ENCODE data around the gene STRBP. TPM values are rescaled to one million over a fixed set of nuclear protein-coding genes. Genes with fewer than 3 reads are reported as not detected.
"Not testable (repeated sequence)": the region's sequence is repeated elsewhere in the genome, so short reads cannot be mapped to it uniquely, and the experiment has no call there.

Gene STRBP
- total RNA-seq, 1 experiment from 2014 or later: 40.3 TPM

DNA sequence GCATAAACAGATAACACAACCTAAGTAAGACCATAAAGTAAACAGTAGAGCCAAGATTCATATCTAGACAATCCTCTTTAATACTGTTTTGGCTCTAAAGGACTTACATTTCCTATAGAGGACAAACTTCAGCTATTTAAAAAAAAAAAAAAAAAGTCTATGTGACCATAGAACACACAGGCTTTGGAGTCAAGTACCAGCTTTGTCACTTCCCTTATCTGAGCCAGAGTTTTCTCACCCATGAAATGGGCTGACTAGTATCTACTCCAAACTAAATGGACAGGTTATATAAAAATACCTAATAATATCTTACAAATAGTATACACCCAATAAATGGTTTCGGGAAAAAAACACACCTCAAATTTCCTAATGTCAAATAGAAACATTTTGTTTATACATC, 81.3 kb downstream of the STRBP start:
- Histone ChIP-seq H3K4me3 (ENCODE audit: low read depth in 2 of 2, low read length in 2 of 2) (no peak overlapping the region), H3K36me3 (ENCODE audit: control insufficient read depth, insufficient read depth, low read length) (no peaks in the 10 kb centered on the region; the same call in 1 of the 2 replicates), H3K9me3 (ENCODE audit: control insufficient read depth, insufficient read depth, low read depth, low read length) (no peaks in the 10 kb centered on the region), H3K27me3 (ENCODE audit: control insufficient read depth, insufficient read depth, low read length) (no peaks in the 10 kb centered on the region), H3K27ac (ENCODE audit: low read length) (no peak overlapping the region), H3K4me1 (ENCODE audit: control insufficient read depth, insufficient read depth, low read length) (no peaks in the 10 kb centered on the region)
- BruUV-seq (replicated peaks): no TSS peak
- intact Hi-C loops (cut with micrococcal nuclease; ENCODE audit: unreplicated experiment) (no loop called here), in situ Hi-C loops (cut with HindIII; ENCODE audit: low pct_unique_long_range_greater_than_20kb, low sequenced_read_pairs) (no loop called here)
- ATAC-seq (no peak), DNase-seq (ENCODE audit: low read depth, low spot score) (no peak)
- ChIA-PET CTCF (no interaction called here), POLR2A (interaction anchor here (0.6 kb wide), 1 partner anchor 10 kb away, joined by 12 read pairs; no protein-coding TSS in a partner anchor)
- TF ChIP-seq, protein P1, sequence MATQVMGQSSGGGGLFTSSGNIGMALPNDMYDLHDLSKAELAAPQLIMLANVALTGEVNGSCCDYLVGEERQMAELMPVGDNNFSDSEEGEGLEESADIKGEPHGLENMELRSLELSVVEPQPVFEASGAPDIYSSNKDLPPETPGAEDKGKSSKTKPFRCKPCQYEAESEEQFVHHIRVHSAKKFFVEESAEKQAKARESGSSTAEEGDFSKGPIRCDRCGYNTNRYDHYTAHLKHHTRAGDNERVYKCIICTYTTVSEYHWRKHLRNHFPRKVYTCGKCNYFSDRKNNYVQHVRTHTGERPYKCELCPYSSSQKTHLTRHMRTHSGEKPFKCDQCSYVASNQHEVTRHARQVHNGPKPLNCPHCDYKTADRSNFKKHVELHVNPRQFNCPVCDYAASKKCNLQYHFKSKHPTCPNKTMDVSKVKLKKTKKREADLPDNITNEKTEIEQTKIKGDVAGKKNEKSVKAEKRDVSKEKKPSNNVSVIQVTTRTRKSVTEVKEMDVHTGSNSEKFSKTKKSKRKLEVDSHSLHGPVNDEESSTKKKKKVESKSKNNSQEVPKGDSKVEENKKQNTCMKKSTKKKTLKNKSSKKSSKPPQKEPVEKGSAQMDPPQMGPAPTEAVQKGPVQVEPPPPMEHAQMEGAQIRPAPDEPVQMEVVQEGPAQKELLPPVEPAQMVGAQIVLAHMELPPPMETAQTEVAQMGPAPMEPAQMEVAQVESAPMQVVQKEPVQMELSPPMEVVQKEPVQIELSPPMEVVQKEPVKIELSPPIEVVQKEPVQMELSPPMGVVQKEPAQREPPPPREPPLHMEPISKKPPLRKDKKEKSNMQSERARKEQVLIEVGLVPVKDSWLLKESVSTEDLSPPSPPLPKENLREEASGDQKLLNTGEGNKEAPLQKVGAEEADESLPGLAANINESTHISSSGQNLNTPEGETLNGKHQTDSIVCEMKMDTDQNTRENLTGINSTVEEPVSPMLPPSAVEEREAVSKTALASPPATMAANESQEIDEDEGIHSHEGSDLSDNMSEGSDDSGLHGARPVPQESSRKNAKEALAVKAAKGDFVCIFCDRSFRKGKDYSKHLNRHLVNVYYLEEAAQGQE (IDR thresholded peaks at IDR 0.05; ENCODE audit: insufficient read depth in 1 of 2, low read depth in 2 of 2, low read length in 1 of 2): no peak
- TF ChIP-seq, protein P2, sequence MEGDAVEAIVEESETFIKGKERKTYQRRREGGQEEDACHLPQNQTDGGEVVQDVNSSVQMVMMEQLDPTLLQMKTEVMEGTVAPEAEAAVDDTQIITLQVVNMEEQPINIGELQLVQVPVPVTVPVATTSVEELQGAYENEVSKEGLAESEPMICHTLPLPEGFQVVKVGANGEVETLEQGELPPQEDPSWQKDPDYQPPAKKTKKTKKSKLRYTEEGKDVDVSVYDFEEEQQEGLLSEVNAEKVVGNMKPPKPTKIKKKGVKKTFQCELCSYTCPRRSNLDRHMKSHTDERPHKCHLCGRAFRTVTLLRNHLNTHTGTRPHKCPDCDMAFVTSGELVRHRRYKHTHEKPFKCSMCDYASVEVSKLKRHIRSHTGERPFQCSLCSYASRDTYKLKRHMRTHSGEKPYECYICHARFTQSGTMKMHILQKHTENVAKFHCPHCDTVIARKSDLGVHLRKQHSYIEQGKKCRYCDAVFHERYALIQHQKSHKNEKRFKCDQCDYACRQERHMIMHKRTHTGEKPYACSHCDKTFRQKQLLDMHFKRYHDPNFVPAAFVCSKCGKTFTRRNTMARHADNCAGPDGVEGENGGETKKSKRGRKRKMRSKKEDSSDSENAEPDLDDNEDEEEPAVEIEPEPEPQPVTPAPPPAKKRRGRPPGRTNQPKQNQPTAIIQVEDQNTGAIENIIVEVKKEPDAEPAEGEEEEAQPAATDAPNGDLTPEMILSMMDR (IDR thresholded peaks at IDR 0.05): no peak
- TF ChIP-seq TCF7L2 (IDR thresholded peaks at IDR 0.05; ENCODE audit: low read depth, low read length) (no peak), POLR2AphosphoS5 (IDR thresholded peaks at IDR 0.05; ENCODE audit: low read depth, low read length) (no peak), SIN3A (IDR thresholded peaks at IDR 0.05; ENCODE audit: borderline replicate concordance, insufficient read depth, low read depth, low read length) (no peak)

DNA sequence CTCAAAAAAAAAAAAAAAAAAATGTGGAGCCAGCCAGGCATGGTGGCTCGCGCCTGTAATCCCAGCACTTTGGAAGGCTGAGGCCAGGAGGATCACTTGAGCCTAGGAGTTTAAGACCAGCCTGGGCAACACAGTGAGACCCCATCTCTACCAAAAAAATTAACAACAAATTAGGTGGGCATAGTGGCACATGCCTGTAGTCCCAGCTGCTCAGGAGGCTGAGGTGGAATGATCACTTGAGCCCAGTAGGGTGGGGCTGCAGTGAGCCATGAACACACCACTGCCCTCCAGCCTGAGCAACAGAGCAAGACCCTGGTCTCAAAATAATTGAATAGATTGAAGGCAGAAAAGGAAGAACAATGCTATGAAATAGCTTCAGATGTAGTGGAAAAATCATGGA, 82.4 kb downstream of the STRBP start:
- H3K27ac ChIP-seq (ENCODE audit: low read length); BruUV-seq (replicated peaks); ATAC-seq; H3K4me1 ChIP-seq (ENCODE audit: control insufficient read depth, insufficient read depth, low read length); H3K36me3 ChIP-seq (ENCODE audit: control insufficient read depth, insufficient read depth, low read length); intact Hi-C loops (cut with micrococcal nuclease; ENCODE audit: unreplicated experiment); H3K27me3 ChIP-seq (ENCODE audit: control insufficient read depth, insufficient read depth, low read length); H3K4me3 ChIP-seq (ENCODE audit: low read depth in 2 of 2, low read length in 2 of 2); DNase-seq (ENCODE audit: low read depth, low spot score); POLR2A ChIA-PET; in situ Hi-C loops (cut with HindIII; ENCODE audit: low pct_unique_long_range_greater_than_20kb, low sequenced_read_pairs); H3K9me3 ChIP-seq (ENCODE audit: control insufficient read depth, insufficient read depth, low read depth, low read length): not testable (repeated sequence)
- CTCF ChIA-PET: interaction anchor here (0.7 kb wide), 1 partner anchor 121 kb away, joined by 5 read pairs; no protein-coding TSS in a partner anchor

DNA sequence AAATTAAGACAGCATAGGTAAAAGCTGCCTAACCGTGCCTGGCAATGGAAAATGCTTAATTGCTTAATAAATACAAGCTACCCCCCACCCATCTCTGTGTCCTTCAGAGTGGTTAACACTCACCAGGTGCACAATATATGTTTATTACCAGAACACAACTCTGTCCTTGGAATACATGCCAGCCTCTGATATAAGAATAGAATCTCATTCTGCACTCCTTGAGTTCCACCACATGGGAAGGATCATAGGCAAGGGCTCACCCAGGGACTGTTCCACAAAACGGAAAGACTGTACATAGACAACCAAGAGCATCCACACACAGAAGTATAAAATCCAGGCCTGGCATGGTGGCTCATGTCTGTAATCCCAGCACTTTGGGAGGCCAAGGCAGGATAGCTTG, 91.4 kb downstream of the STRBP start:
- H3K36me3 ChIP-seq (ENCODE audit: control insufficient read depth, insufficient read depth, low read length): no peaks in the 10 kb centered on the region; the same call in 1 of the 2 replicates
- POLR2A ChIA-PET: no interaction called here
- no peaks in the 10 kb centered on the region for H3K27me3 ChIP-seq (ENCODE audit: control insufficient read depth, insufficient read depth, low read length)
- no TSS peak for BruUV-seq (replicated peaks)
- no peak overlapping the region for H3K27ac ChIP-seq (ENCODE audit: low read length)
- no peak overlapping the region for H3K4me3 ChIP-seq (ENCODE audit: low read depth in 2 of 2, low read length in 2 of 2)
- CTCF ChIA-PET: no interaction called here
- no peak for ATAC-seq
- in situ Hi-C loops (cut with HindIII; ENCODE audit: low pct_unique_long_range_greater_than_20kb, low sequenced_read_pairs) (no loop called here), intact Hi-C loops (cut with micrococcal nuclease; ENCODE audit: unreplicated experiment) (no loop called here)
- no peak for TF ChIP-seq POLR2AphosphoS5 (IDR thresholded peaks at IDR 0.05; ENCODE audit: low read depth, low read length)
- TF ChIP-seq TCF7L2 (IDR thresholded peaks at IDR 0.05; ENCODE audit: low read depth, low read length): no peak
- TF ChIP-seq SIN3A (IDR thresholded peaks at IDR 0.05; ENCODE audit: borderline replicate concordance, insufficient read depth, low read depth, low read length): no peak
- TF ChIP-seq, protein P2 (IDR thresholded peaks at IDR 0.05): no peak
- TF ChIP-seq, protein P1 (IDR thresholded peaks at IDR 0.05; ENCODE audit: insufficient read depth in 1 of 2, low read depth in 2 of 2, low read length in 1 of 2): no peak
- no peaks in the 10 kb centered on the region for H3K4me1 ChIP-seq (ENCODE audit: control insufficient read depth, insufficient read depth, low read length)
- no peak for DNase-seq (ENCODE audit: low read depth, low spot score)
- no peaks in the 10 kb centered on the region for H3K9me3 ChIP-seq (ENCODE audit: control insufficient read depth, insufficient read depth, low read depth, low read length)

All from Panc1 (cell line).